H9 (cell line): ENCODE results near the gene PFN3. TPM values are rescaled to one million over a fixed set of nuclear protein-coding genes. Genes with fewer than 3 reads are reported as not detected.

Source experiments
- DNase-seq: peaks from one replicate; pipeline ENCODE4 v3.0.0-alpha.2; 2017
- H2AFZ ChIP-seq: one replicate; pipeline ENCODE4 v1.6.1; 2013; ENCODE audit warnings: mild to moderate bottlenecking, low read length, control low read depth, moderate library complexity
- H2AK5ac ChIP-seq: 2 replicates; pipeline ENCODE4 v1.6.1; 2013; ENCODE audit warnings: low read length, control low read depth, mixed read lengths; ENCODE audit not compliant: insufficient read length
- H2BK120ac ChIP-seq: one replicate; pipeline ENCODE4 v1.6.1; 2013; ENCODE audit warnings: low read depth, mild to moderate bottlenecking, low read length, control low read depth, inconsistent platforms; ENCODE audit not compliant: poor library complexity, severe bottlenecking
- H2BK12ac ChIP-seq: 2 replicates; pipeline ENCODE4 v1.6.1; 2013; ENCODE audit warnings: low read length, control low read depth, mixed read lengths, low read depth; ENCODE audit not compliant: insufficient read length
- H2BK15ac ChIP-seq: 2 replicates; pipeline ENCODE4 v1.6.1; 2013; ENCODE audit warnings: low read depth, low read length, control low read depth
- H2BK20ac ChIP-seq: one replicate; pipeline ENCODE4 v1.6.1; 2013; ENCODE audit warnings: low read depth, mild to moderate bottlenecking, low read length, control low read depth, inconsistent platforms; ENCODE audit not compliant: poor library complexity, severe bottlenecking
- H2BK5ac ChIP-seq: 2 replicates; pipeline ENCODE4 v1.6.1; 2013; ENCODE audit warnings: low read length, control low read depth, mixed read lengths; ENCODE audit not compliant: insufficient read length
- H3K14ac ChIP-seq: 2 replicates; pipeline ENCODE4 v1.6.1; 2013; ENCODE audit warnings: low read length, control low read depth; ENCODE audit not compliant: insufficient read depth
- H3K18ac ChIP-seq: 2 replicates; pipeline ENCODE4 v1.6.1; 2013; ENCODE audit warnings: low read depth, mild to moderate bottlenecking, mixed read lengths, low read length, control low read depth; ENCODE audit not compliant: insufficient read length
- H3K23ac ChIP-seq: 2 replicates; pipeline ENCODE4 v1.6.1; 2013; ENCODE audit warnings: low read length, control low read depth, mixed read lengths, low read depth; ENCODE audit not compliant: insufficient read length
- H3K23me2 ChIP-seq: 2 replicates; pipeline ENCODE4 v1.6.1; 2013; ENCODE audit warnings: low read depth, mild to moderate bottlenecking, mixed read lengths, low read length, control low read depth; ENCODE audit not compliant: insufficient read length, poor library complexity, severe bottlenecking
- H3K27ac ChIP-seq: 2 replicates; pipeline ENCODE4 v1.5.1; 2013; ENCODE audit warnings: low read length, control low read depth, mixed read lengths, low read depth; ENCODE audit not compliant: insufficient read length
- H3K27me3 ChIP-seq: 2 replicates; pipeline ENCODE4 v1.6.1; 2013; ENCODE audit warnings: low read length, control low read depth, inconsistent platforms; ENCODE audit not compliant: insufficient read depth
- H3K4ac ChIP-seq: 2 replicates; pipeline ENCODE4 v1.6.1; 2013; ENCODE audit warnings: low read depth, mild to moderate bottlenecking, control low read depth, inconsistent platforms, low read length, moderate library complexity
- H3K4me1 ChIP-seq: 2 replicates; pipeline ENCODE4 v1.6.1; 2013; ENCODE audit warnings: low read length, control low read depth, inconsistent platforms; ENCODE audit not compliant: insufficient read depth
- H3K4me2 ChIP-seq: 2 replicates; pipeline ENCODE4 v1.6.1; 2013; ENCODE audit warnings: low read length, control low read depth, mixed read lengths; ENCODE audit not compliant: insufficient read length, insufficient read depth
- H3K56ac ChIP-seq: 2 replicates; pipeline ENCODE4 v1.6.1; 2013; ENCODE audit warnings: low read depth, mild to moderate bottlenecking, mixed read lengths, low read length, control low read depth; ENCODE audit not compliant: insufficient read length
- H3K79me1 ChIP-seq: 2 replicates; pipeline ENCODE4 v1.6.1; 2013; ENCODE audit warnings: low read depth, mild to moderate bottlenecking, moderate library complexity, low read length, control low read depth, inconsistent platforms; ENCODE audit not compliant: insufficient read depth, poor library complexity, severe bottlenecking
- H3K79me2 ChIP-seq: 2 replicates; pipeline ENCODE4 v1.6.1; 2013; ENCODE audit warnings: low read length, control low read depth, inconsistent platforms; ENCODE audit not compliant: insufficient read depth
- H3K9ac ChIP-seq: 2 replicates; pipeline ENCODE4 v1.6.1; 2013; ENCODE audit warnings: low read length, control low read depth, mixed read lengths; ENCODE audit not compliant: insufficient read length; ENCODE audit errors: extremely low read depth
- H3K9me3 ChIP-seq: one replicate; pipeline ENCODE4 v1.6.1; 2013; ENCODE audit warnings: low read depth, low read length, inconsistent platforms; ENCODE audit not compliant: control insufficient read depth
- H3T11ph ChIP-seq: one replicate; pipeline ENCODE4 v1.6.1; 2013; ENCODE audit warnings: mild to moderate bottlenecking, low read length, control low read depth, inconsistent platforms
- H4K20me1 ChIP-seq: one replicate; pipeline ENCODE4 v1.6.1; 2013; ENCODE audit not compliant: control insufficient read depth, insufficient read length, insufficient read depth
- H4K5ac ChIP-seq: 2 replicates; pipeline ENCODE4 v1.6.1; 2013; ENCODE audit warnings: low read depth, mild to moderate bottlenecking, mixed read lengths, low read length, control low read depth; ENCODE audit not compliant: insufficient read length
- H4K8ac ChIP-seq: replicated peaks from 2 replicates; pipeline ENCODE4 v1.6.1; 2013; ENCODE audit warnings: low read length, control low read depth, mixed read lengths, low read depth; ENCODE audit not compliant: insufficient read length
- H4K91ac ChIP-seq: 2 replicates; pipeline ENCODE4 v1.6.1; 2013; ENCODE audit warnings: low read depth, mild to moderate bottlenecking, moderate library complexity, mixed read lengths, low read length, control low read depth; ENCODE audit not compliant: insufficient read length
- H3K27ac Mint-ChIP-seq, 3 experiments: 2 replicates in 2 of 3; 3 replicates in 1 of 3; pipeline ENCODE4 v1.8.0; 2020 to 2021; ENCODE audit warnings: mixed read lengths in 3 of 3, mild to moderate bottlenecking in 1 of 3, moderate library complexity in 1 of 3
- H3K27me3 Mint-ChIP-seq: 2 replicates; pipeline ENCODE4 v1.8.0; 2021; ENCODE audit warnings: low read depth, mild to moderate bottlenecking, moderate library complexity, mixed read lengths
- H3K36me3 Mint-ChIP-seq, 3 experiments: 2 replicates in 2 of 3; 3 replicates in 1 of 3; pipeline ENCODE4 v1.8.0; 2020 to 2021; ENCODE audit warnings: low read depth in 3 of 3, mixed read lengths in 3 of 3; ENCODE audit not compliant: insufficient read depth in 1 of 3
- H3K4me1 Mint-ChIP-seq, 2 experiments: 2 replicates each; pipeline ENCODE4 v1.8.0; 2020; ENCODE audit warnings: mixed read lengths in 2 of 2
- H3K4me3 Mint-ChIP-seq, 2 experiments: 2 replicates in 1 of 2; 3 replicates in 1 of 2; pipeline ENCODE4 v1.8.0; 2020 to 2021; ENCODE audit warnings: mild to moderate bottlenecking in 2 of 2, mixed read lengths in 2 of 2, moderate library complexity in 1 of 2
- H3K9me3 Mint-ChIP-seq, 2 experiments: 2 replicates in 1 of 2; 3 replicates in 1 of 2; pipeline ENCODE4 v1.8.0; 2020; ENCODE audit warnings: mild to moderate bottlenecking in 2 of 2, mixed read lengths in 2 of 2, moderate library complexity in 1 of 2
- WGBS: extraction: QIAGEN DNeasy Blood & Tissue Kit; methylation state at CpG from one replicate; pipeline ENCODE4 v1.1.7; 2013; ENCODE audit warnings: missing lambda C conversion rate, low lambda C conversion rate, mixed read lengths; ENCODE audit not compliant: insufficient read length; ENCODE audit errors: extremely low coverage; 5-methylcytosine and 5-hydroxymethylcytosine counted together
- total RNA-seq: library from RNA; stranded (reverse); gene quantifications from 2 replicates; pipeline ENCODE4 v1.2.1, GENCODE V29; 2021
- TF ChIP-seq, protein P1 (sequence below): fragments of 200-600 bp; sonication (generic); conservative IDR thresholded peaks from 3 replicates; pipeline ENCODE4 v1.8.0; 2021; ENCODE audit warnings: antibody characterized with exemption, mild to moderate bottlenecking

The PFN3 gene
- total RNA-seq, 1 experiment from 2014 or later, result not detected

DNA sequence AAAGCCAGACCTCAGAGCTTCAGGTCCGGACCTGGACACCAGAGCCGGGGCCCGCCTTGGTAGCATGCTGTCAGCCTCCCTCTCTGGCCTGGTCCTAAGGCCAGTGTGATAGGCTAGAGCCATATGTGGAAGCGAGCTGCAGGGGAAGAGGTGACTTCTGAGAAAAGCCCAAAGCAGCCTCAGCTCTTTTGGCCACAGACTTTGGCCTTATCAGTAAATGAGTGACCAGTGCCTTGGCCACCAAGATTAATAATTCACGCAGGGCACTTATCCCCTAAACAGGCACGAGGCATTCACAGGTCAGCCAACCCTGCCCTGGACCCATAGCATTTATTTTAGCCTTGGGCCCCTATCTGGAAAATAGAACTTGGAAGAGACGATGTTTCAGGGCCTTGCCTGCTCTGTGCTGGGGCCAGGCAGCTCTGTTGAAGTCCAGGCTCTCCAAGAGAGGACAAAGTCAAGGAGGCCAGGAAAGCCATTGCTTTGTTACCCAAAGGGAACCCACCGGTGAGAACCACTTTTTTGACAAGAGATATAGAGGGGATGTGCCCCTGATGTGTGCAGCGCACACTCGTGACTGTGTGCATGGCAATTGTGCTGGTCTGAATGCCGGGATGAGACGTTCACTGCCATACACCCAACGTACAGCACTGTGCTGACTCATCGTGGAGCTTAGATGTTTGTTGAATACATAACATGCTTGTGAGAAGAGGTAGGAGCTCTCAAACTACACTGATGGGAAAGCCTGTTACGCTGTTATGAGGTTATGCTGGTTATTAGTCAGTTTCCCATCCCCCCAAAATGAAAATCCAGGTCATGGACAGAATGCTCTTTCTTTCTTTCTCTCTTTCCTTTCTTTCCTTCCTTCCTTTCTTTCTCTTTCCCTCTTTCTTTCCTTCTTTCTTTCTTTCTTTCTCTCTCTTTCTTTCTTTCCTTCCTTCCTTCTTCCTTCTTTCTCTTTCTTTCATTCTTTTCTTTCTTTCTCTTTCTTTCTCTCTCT, 21.3 kb downstream of the PFN3 start:
- WGBS, result no CpG with 5 or more reads among the region's 15 CpGs
- H3K9me3 Mint-ChIP-seq, result no peaks in the 10 kb centered on the region; a peak in 1 of 5 replicates
- no peaks in the 10 kb centered on the region for H3K36me3 Mint-ChIP-seq
- Histone ChIP-seq H3K4me1 (no peaks in the 10 kb centered on the region), H2BK120ac (no peak overlapping the region), H4K91ac (no peak overlapping the region), H3K4ac (no peak overlapping the region), H2AFZ (no peak overlapping the region), H3K14ac (no peak overlapping the region), H3K23ac (no peak overlapping the region), H3K9me3 (no peaks in the 10 kb centered on the region), H3K27ac (no peak overlapping the region), H4K20me1 (no peaks in the 10 kb centered on the region), H2BK12ac (no peak overlapping the region), H3K18ac (no peak overlapping the region), H4K5ac (no peak overlapping the region), H3K79me2 (no peaks in the 10 kb centered on the region), H3K4me2 (no peak overlapping the region), H3T11ph (no peak overlapping the region), H3K79me1 (no peaks in the 10 kb centered on the region), H4K8ac (no peak overlapping the region), H2AK5ac (no peak overlapping the region), H3K9ac (no peak overlapping the region), H3K27me3 (no peaks in the 10 kb centered on the region), H2BK5ac (no peak overlapping the region), H3K56ac (no peak overlapping the region), H2BK20ac (no peak overlapping the region), H2BK15ac (no peak overlapping the region), H3K23me2 (no peaks in the 10 kb centered on the region)
- TF ChIP-seq, protein P1, sequence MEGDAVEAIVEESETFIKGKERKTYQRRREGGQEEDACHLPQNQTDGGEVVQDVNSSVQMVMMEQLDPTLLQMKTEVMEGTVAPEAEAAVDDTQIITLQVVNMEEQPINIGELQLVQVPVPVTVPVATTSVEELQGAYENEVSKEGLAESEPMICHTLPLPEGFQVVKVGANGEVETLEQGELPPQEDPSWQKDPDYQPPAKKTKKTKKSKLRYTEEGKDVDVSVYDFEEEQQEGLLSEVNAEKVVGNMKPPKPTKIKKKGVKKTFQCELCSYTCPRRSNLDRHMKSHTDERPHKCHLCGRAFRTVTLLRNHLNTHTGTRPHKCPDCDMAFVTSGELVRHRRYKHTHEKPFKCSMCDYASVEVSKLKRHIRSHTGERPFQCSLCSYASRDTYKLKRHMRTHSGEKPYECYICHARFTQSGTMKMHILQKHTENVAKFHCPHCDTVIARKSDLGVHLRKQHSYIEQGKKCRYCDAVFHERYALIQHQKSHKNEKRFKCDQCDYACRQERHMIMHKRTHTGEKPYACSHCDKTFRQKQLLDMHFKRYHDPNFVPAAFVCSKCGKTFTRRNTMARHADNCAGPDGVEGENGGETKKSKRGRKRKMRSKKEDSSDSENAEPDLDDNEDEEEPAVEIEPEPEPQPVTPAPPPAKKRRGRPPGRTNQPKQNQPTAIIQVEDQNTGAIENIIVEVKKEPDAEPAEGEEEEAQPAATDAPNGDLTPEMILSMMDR, result no peak
- DNase-seq, result no peak
- no peak overlapping the region; a peak in 2 of 7 replicates for H3K27ac Mint-ChIP-seq
- peaks cover 33% of the 10 kb centered on the region for H3K27me3 Mint-ChIP-seq
- no peak overlapping the region for H3K4me3 Mint-ChIP-seq
- peaks cover 23 to 29% of the 10 kb centered on the region in 2 experiments for H3K4me1 Mint-ChIP-seq
